ENCODE measurements around the gene DDX3X. TPM values are rescaled to one million over a fixed set of nuclear protein-coding genes. Genes with fewer than 3 reads are reported as not detected.
"Not testable (repeated sequence)": the region's sequence is repeated elsewhere in the genome, so short reads cannot be mapped to it uniquely, and the experiment has no call there.

The DDX3X gene
- total RNA-seq, 1 experiment from 2014 or later, result 219 TPM

DNA sequence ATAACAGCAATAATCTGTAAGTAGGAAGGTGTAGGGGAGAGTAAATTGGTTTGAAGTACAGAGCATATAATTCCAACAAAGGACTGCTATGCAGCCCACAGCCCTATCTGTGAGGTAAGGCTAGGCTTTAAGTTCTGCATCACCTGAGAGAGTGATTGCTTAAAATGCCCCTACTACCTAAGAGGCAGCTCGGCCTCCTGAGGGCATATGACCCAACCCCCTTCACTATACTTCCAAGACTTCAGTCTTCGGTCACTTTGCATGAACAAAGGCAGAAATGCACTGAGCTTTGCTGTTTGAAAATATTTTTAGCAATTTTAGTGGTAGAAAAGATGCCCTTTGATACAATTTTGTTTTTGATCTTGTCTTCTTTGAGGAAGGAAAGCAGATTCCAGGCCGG lies 4.9 kb upstream of the DDX3X start:
- DNase-seq (ENCODE audit: low read depth), result no peak

DNA sequence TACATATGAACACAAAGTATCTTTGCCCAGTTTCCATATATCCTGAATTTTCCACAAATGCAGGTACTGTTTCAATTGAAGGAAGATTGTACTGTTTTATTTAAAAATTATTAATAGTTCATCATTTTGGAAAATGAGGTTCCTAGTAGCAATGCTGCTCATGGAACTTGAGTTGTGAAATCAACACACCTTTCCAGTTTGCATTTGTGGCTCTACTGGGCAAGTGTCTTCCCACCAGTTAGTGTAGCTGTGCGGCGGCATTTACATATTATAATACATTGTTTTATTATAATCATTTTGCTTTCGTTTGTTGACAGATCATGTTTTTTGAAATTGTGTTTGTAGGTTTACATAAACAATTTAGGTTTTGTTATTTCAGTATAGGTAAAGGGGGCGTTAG lies 2.0 kb upstream of the DDX3X start:
- DNase-seq (ENCODE audit: low read depth), result no peak

DNA sequence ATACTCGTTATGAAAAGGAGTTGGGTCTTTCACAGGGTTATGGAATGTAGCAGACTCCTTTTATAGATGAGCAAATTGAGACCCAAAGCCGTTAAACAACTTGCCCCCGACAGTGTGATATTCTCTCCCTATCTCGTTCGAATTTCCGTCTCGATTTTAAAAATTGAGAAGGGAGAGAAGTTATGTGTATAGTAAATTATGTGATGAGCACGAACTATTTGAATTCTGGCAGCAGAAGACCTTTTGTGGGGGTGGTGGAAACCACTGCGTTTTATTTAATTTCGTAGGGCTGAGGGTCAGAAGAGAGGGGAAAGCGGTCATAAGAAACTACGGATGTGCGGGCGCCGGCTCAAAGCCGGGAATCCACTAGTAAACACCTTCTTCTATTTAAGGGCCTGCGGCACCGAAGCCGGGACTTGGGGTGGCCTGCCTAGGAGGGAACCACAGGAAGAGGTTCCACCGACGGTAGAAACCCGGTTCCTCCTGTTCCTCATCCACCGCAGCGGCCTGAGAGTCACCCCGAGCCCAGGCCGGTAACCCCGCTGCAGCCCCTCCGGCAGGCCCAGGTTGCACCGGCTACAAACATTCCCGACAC lies 1.5 kb upstream of the DDX3X start:
- peak; percentile 37 for DNase-seq (ENCODE audit: low read depth)

DNA sequence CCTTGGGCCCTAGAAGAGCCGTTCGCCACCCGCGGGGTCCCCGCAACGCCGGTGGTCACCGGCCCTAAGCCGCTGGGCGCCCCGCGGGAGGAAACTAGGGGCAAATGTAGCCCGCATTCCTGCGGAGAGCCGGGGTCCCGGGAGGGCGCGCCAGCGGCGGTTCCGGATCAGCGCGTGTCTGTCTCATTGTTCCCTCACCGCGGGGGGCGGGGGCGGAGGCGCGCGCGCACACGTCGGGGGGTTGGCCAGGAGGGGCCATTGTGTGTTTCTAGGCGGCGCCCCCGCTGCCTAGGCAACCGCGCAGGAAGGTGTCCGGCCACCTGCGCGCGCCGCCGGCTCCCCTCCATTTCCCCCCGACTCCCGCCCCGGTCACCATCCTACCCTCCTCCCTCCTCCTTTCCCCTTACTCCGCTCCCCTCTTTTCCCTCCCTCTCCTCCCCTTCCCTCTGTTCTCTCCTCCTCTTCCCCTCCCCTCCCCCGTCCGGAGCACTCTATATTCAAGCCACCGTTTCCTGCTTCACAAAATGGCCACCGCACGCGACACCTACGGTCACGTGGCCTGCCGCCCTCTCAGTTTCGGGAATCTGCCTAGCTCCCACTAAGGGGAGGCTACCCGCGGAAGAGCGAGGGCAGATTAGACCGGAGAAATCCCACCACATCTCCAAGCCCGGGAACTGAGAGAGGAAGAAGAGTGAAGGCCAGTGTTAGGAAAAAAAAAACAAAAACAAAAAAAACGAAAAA lies 789 bp upstream of the DDX3X start:
- peak; percentile 91 for DNase-seq (ENCODE audit: low read depth)

DNA sequence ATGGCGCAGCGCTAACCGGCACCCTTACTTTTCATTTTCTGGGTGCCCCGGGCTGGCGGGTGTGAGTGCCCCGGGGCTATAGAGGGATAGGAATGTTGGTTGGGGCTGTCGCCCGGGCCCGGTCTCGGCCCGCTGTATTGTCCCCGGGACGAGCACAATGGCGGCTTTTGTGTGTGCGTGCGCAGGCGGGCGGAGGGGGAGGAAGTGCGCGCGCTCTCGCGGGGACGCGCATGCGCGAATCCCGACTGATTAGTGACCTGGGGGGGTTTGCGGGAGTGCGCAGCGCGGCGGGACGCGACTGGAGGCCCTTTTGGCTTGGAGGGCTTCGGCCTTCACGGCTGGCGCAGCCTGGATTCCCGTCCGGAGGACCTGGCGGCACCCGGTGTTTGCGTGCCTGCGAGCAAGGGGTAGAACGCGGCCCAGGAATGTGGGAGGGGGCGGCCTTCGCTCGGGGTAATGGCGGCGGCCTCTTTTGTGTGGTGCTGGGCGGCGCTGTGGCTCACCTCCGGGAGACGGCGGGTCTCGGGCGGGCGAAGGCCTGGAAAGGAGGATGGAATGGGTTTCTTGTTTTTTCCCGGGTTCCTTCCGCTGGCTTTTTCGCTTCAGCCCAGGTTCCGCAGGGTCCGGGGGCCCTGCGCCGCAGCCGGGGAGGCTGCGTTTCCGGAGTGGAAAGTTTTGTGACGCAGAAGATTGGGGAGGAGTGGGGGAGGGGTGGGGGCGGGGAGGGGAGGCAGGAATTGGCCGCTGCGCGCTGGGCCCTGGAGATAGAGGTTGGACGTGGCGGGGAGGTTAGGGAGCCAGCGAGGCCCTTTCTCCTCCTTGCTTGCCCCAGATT lies 618 bp downstream of the DDX3X start:
- DNase-seq (ENCODE audit: low read depth), result peak; percentile 72

DNA sequence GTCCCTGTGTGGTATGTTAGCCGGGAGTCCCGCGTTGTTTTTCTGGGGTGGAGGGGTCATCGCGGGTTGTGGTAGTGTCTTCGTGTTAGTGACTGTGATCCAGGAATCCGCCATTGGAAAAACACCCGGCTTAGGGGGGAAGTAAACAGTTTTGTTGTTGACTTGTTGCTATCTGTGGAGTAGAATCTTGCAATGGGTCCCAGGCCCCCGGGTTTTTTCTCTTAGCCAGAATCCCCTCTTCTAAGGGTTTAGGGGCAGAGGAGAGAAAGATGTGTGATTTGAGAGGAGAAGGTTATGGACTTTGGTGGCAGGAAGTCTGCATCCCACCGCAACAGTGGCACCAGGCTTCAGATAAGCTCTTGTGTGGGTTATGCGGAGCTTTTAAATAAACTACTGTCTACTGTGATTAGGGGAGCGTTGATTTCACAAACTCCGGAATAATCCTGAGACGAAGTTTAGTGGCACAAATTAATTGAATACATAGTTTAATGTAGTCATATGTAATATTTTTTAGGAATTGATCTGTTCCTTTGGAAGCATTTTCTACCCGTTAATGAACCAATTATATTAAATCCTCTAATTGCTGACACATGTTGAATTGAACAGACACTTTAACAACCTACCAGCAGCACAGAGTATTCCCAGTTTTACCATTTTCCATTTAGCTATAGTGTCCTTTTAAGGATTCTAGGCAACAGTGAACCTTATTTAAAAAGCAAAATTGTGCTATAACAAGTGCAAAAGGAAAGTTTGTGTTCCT lies 1.4 kb downstream of the DDX3X start:
- peak; percentile 7 for DNase-seq (ENCODE audit: low read depth)

DNA sequence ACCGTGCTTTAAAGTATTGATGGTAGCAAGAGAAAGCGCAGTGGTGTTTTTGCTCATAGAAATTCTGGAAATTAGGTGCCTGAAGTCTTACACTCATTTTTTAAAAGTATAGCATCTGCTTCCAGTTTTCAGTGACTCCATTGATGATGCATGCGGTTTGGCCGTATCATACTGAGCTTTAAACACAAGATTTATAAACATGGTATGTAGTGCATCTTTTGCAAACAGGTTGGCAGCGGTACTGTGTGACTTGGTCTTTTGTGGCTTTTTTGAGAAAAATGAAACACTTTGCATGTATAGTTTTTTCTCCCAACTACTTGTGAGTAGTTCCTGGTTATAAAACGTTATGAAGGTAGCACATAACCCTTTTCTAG lies 2.0 kb downstream of the DDX3X start:
- no peak for DNase-seq (ENCODE audit: low read depth)

DNA sequence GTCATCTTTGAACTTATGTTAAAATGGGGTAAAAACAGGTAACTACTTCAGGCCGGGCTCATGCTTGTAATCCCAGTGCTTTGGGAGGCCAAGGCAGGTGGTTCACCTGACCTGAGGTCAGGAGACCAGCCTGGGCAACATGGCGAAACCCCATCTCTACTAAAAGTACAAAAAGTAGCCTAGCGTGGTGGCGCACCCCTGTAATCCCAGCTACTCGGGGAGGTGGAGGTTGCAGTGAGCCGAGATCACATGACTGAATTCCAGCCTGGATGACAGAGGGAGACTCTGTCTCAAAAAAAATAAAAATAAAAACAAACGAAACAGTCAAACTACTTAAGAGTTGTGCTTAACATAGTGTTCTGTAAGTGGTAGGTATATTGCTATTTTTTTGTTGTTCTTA lies 2.5 kb downstream of the DDX3X start:
- no peak for DNase-seq (ENCODE audit: low read depth)

DNA sequence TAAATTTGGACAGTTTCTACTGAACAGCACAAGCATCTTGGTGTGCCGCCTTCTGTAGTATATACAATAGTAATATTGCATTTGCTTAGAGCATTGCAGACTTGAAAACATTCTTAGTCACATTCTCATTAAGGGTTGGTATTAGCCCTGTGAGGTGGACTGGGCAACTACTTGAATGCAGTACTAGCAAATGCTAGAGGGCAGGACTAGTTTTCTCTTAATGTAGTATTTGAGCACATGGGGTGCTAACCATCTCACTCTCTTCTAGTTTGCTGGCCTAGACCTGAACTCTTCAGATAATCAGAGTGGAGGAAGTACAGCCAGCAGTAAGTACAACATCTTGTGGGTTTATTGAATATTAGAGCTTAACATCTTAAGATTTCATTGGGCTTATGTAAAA lies 3.2 kb downstream of the DDX3X start:
- DNase-seq (ENCODE audit: low read depth), result no peak

DNA sequence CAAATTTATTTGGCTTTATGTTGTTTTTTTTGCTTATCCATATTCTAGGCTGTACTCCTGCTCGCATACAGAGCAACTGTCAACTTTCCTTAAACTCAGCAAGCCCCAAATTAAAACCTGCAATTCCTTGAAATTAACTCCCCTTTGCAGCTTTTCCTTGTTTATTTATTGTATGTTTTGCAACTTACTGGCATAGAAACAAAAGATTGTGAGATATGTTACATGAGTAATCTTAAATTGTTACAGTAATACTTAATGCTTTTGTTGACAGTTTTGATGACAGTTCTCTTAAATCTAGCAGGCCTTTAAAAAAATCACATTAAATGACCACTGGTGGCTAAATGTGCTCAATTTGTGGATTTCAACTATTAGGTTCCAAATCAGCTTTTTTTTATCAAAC lies 4.5 kb downstream of the DDX3X start:
- no peak for DNase-seq (ENCODE audit: low read depth)

DNA sequence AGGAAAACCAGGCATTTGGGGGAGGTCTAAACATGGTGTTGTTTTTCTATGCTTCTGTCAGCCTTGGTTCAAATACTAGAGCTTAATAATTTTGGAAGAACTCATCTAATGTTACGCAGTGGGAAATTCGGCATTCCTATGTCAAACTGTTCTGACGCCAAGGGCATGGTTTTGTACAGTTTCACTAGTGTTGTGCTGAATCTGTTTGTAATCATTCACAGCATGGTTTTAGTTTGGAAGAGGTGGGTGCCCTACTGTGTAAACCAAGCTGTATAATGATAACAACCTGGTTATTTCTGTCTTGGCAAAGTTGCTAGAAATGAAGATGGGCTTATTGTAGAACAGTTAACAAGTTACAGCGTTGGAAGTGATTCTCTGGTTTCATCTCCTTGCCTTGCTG lies 5.2 kb downstream of the DDX3X start:
- DNase-seq (ENCODE audit: low read depth), result no peak

DNA sequence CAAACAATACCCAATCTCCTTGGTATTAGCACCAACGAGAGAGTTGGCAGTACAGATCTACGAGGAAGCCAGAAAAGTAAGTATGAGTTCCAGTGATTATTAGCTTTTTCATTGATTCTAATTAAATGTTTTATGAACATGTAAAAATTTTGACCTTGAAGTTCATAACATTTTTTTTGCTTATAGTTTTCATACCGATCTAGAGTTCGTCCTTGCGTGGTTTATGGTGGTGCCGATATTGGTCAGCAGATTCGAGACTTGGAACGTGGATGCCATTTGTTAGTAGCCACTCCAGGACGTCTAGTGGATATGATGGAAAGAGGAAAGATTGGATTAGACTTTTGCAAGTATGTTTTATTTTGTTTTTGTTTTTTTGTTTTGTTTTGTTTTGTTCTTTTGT lies 10.1 kb downstream of the DDX3X start:
- DNase-seq (ENCODE audit: low read depth), result no peak

DNA sequence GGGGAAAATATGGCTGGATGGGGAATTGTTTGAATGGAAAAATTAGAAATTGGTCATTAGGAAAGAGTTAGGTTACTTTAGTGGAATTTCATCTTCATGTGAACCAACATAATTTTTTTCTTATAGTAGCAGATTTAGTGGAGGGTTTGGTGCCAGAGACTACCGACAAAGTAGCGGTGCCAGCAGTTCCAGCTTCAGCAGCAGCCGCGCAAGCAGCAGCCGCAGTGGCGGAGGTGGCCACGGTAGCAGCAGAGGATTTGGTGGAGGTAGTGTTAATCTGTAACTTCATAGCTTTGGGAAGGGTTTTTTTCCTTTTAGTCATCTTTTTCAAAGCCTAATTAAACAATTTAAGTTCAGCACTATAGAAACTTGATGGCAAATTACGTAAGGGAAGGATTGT lies 13.2 kb downstream of the DDX3X start:
- DNase-seq (ENCODE audit: low read depth), result no peak

DNA sequence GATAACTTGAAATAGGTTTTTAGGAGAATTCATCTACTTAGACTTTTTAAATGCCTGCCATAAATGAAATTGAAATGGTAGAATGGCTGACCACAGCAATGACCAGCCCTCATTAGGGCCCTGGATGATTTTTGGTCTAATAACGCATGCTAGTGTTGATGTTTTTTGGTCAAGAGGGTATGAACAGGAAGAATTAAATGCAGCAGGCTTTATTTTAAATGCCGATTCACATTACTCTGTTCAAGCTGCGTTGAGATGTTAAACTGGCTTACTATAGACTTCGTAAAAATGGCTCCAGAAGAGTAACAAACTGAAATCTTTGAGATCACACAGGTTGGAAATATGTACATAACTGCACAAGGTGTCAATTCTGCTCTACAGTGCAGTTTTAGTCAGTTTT lies 14.6 kb downstream of the DDX3X start:
- no peak for DNase-seq (ENCODE audit: low read depth)

DNA sequence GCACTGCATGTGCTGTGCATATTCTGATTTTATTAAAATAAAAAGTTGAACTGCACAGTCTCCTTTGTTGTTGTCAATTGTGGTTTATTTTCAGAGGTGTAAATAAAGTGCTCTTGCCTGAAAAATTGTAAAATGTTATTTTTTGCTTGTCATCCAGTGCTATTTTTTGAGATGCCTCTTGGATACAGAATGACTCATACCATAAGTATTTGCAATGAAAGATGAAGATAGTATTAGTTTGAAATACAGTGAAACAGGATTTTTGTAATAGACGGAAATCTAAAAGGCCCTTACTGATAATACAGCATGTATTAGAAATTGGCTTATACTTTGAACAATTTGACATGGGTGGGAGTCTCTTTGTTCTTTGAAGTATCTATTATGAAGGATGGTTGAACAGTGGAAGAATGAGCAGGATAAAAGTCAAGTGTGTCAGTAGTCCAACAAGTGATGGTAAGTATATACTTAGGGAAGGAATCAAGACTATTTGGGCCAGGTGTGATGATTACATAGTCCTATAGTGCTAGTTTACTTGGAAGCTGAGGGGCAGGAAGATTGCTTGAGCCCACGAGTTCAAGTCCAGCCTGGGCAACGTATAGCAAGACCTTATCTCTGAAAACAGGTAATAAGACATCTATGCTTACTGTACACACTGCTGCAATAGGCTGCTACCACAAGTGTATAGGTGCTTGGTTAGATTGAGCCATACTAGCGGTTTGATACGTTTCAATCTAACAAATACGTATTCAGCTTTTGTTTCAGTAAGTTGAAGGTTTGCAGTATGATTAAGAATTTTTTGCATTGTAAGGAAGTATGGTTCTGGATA lies 16.4 kb downstream of the DDX3X start:
- DNase-seq (ENCODE audit: low read depth), result no peak

DNA sequence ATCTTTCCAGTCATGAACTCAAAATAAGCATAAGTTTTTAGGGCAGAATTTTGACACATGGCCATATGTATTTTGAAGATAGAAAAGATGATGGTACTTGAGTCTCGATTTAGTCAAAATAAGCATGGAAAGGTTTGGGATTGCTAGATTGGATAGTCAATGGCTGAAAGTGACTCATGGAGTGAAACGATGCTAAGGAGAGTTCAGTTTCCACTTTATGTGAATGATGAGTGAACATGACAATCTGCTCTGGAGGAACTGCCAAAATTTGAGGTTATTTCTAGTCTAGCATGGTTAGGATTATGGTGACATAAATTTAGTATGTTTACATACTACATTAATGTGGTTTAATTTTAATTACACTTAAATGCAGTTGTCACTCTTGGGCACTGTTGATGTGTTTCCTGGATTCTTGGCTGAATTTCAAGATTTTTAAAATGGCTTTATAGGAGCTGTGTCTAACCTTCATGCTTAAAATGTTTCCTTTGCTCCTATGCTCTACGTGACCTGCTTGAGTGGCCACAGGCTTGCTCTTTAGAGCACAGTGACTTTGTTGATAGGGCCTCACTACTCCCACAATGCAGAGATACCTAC lies 17.1 kb downstream of the DDX3X start:
- no peak for DNase-seq (ENCODE audit: low read depth)

DNA sequence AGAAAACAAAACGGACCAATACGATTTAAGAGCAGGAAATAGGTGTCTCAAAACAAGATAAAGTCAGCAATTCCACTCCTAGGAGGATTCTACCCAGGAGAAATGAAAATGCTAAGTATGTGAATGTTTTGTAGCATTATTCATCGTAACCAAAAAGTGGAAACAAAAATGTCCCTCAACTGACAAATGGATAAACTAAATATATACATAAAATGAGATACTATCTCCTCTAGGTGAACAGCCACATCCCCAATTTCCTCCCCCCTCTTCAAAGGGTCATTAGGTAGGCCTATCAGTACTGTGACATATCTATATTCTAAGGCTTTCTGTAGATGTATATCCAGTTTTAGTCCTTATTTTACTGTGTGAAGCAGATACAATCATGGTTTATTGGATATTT lies 18.0 kb downstream of the DDX3X start:
- DNase-seq (ENCODE audit: low read depth), result no peak

DNA sequence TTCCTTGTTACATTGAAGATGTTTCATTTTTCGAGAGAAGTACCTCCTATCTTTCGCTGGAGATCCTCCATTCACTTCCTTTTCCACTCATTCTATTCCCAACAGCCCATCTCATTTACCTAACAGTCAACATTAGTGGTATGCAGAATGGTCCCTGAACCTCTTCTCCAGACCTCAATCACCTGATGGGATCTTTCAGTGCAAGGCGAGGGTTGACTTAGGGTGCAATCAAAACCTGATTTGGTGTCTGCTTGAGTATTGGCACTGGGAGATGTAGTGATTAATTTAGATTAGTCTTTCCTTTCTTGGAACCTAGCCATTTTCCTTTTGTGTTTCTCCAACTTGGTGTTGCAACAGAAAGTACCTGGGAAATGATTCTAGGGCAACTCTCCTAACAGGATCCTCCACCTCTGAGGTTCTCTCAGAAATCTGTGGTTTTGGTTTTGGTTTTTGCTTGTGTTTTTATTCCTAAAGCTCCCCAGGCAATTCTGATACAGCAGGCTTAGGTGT lies 18.4 kb downstream of the DDX3X start:
- no peak for DNase-seq (ENCODE audit: low read depth)

DNA sequence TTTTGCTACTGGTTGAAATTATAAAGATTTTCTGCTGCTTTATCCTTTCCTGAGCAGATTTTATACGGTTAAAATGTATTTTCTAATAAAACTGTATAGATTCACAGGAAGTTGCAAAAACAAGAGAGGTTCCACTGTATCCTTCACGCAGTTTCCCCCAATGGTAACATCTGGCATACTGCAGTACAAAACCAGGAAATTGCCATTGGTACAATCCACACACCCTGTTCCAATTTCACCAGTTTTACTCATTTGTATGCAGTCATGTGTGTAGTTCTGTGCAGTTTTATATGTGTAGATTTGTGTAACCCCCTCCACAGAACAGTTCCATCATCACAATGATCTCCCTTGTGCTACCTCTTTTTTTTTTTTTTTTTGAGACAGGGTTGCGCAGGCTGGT lies 20.0 kb downstream of the DDX3X start:
- no peak for DNase-seq (ENCODE audit: low read depth)

DNA sequence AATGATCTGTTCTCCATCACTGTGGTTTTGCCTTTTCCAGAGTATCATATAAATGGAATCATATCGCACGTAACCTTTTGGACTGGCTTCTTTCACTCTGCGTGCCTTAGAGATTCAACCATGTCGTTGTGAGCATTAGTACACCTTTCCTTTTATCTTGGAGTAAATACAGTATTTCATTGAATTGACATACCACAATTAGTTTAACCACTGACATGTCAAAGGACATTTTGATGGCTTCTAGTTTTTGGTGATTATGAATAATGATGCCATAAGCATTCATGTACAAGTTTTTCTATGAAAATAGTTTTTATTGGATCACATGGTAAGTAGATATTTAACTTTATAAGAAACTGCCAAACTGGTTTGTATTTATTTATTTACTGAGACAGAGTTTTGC lies 35.2 kb downstream of the DDX3X start:
- no peak for DNase-seq (ENCODE audit: low read depth)

DNA sequence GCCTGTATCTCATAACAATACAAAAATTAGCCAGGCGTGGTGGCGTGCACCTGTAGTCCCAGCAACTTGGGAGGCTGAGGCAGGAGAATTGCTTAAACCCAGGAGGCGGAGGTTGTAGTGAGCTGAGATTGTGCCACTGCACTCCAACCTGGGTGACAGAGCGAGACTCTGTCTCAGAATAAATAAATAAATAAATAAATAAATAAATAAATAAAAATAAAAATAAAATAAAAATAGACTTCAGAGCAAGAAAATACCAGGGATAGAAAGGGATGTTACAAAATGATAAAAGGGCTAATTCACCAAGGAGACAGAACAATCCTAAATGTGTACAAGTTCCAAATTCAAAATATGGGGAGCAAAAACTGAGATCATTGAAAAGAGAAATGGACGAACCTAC lies 37.6 kb downstream of the DDX3X start:
- not testable (repeated sequence) for DNase-seq (ENCODE audit: low read depth)

Measured in Daoy (cell line).